ENCODE results near the gene ZCCHC10.

DNA sequence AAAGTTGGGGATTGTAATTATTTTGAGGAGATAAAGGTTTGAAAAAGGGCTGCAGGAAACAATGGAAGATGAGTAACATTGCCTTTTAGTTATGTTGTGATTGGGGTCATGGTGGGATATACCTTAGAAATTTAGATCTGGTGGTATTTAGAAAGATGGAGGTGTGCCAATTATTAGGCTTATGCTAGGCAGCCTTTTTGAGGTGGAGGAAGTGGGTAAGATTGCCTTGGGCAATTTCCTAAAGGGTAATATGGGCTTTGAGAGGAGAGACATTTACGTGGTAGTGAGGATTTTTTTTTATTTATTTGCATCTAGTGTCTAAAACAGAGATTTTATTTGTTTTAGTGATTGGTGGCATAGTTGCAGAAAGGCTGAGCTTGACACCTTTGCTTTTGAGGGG lies 35.9 kb upstream of the ZCCHC10 start:
- TF ChIP-seq, protein P1, sequence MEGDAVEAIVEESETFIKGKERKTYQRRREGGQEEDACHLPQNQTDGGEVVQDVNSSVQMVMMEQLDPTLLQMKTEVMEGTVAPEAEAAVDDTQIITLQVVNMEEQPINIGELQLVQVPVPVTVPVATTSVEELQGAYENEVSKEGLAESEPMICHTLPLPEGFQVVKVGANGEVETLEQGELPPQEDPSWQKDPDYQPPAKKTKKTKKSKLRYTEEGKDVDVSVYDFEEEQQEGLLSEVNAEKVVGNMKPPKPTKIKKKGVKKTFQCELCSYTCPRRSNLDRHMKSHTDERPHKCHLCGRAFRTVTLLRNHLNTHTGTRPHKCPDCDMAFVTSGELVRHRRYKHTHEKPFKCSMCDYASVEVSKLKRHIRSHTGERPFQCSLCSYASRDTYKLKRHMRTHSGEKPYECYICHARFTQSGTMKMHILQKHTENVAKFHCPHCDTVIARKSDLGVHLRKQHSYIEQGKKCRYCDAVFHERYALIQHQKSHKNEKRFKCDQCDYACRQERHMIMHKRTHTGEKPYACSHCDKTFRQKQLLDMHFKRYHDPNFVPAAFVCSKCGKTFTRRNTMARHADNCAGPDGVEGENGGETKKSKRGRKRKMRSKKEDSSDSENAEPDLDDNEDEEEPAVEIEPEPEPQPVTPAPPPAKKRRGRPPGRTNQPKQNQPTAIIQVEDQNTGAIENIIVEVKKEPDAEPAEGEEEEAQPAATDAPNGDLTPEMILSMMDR (IDR thresholded peaks at IDR 0.05): no peak
- TF ChIP-seq ZFX (IDR thresholded peaks at IDR 0.05; ENCODE audit: borderline replicate concordance): no peak
